A673 (cell line): ENCODE measurements around the gene DSCAM.

ENCODE experiments used
- CTCF ChIP-seq: fragments of 300-800, 200-600 bp; sonication (generic); conservative IDR thresholded peaks from 2 replicates; pipeline ENCODE4 v1.5.1; 2017; ENCODE audit warnings: low read depth, mild to moderate bottlenecking, antibody characterized with exemption, low read length, moderate library complexity, mixed read lengths
- EZH2 ChIP-seq: fragments of 200-600 bp; sonication (generic); IDR thresholded peaks from 2 replicates; pipeline ENCODE4 v1.6.1; 2017; ENCODE audit warnings: borderline replicate concordance, low read depth, mild to moderate bottlenecking, mixed read lengths, antibody characterized with exemption, low read length; ENCODE audit not compliant: poor library complexity, severe bottlenecking

GRCh38 chr21:40517646-40518045, 329.3 kb downstream of the DSCAM start:
- TF ChIP-seq CTCF (no peak), EZH2 (no peak)
